Panc1 (cell line): ENCODE measurements around the gene KRT10. TPM values are rescaled to one million over a fixed set of nuclear protein-coding genes. Genes with fewer than 3 reads are reported as not detected.
A peak's percentile ranks its signal among the peaks of the same experiment; 100 is the strongest.

ENCODE experiments used
- ATAC-seq: fragments of 200-7000 bp; cut with Tn5 transposase; 2 replicates; pipeline ENCODE4 v1.9.1; 2020; ENCODE audit warnings: mild to moderate bottlenecking, moderate library complexity
- Bru-seq: library from RNA; stranded (reverse); fragments of 400-500 nt; gene quantifications from one replicate; lab custom pipeline; 2021; lab: Mats Ljungman, UMichigan
- BruChase-seq, 2 experiments: library from RNA; stranded (reverse); fragments of 400-500 nt; gene quantifications; one replicate each; lab custom pipeline; 2021; lab: Mats Ljungman, UMichigan
- BruUV-seq: library from RNA; stranded (reverse); fragments of 400-500 nt; replicated peaks from 2 replicates; lab custom pipeline; 2021; lab: Mats Ljungman, UMichigan
- CTCF ChIA-PET: fragments of 300-600 bp; sonication (Branson Sonifier 250); formaldehyde crosslinking; loops from one replicate; lab custom pipeline; 2022; ENCODE audit warnings: antibody characterized with exemption; lab: Charles Lee
- POLR2A ChIA-PET: fragments of 300-600 bp; sonication (Branson Sonifier 250); formaldehyde crosslinking; loops from one replicate; lab custom pipeline; 2022; ENCODE audit warnings: antibody characterized with exemption; lab: Charles Lee
- DNase-seq: peaks from one replicate; pipeline ENCODE4 v3.0.0-alpha.2; 2010; ENCODE audit warnings: low read depth, low spot score
- H3K27ac ChIP-seq: 2 replicates; pipeline ENCODE4 v1.5.1; 2011; ENCODE audit warnings: mild to moderate bottlenecking, low read length, inconsistent platforms
- H3K27me3 ChIP-seq: fragments of 200-500 bp; sonication (Bioruptor generic); 2 replicates; pipeline ENCODE4 v1.6.0; 2014; ENCODE audit warnings: low read length, inconsistent platforms; ENCODE audit not compliant: control insufficient read depth, insufficient read depth
- H3K36me3 ChIP-seq: fragments of 200-500 bp; sonication (Bioruptor generic); 2 replicates; pipeline ENCODE4 v1.5.1; 2014; ENCODE audit warnings: inconsistent platforms, mild to moderate bottlenecking, low read length, moderate library complexity; ENCODE audit not compliant: control insufficient read depth, insufficient read depth
- H3K4me1 ChIP-seq: 2 replicates; pipeline ENCODE4 v1.5.1; 2011; ENCODE audit warnings: inconsistent platforms, mild to moderate bottlenecking, low read length, moderate library complexity; ENCODE audit not compliant: control insufficient read depth, insufficient read depth
- H3K4me3 ChIP-seq, 2 experiments: 2 replicates each; pipeline ENCODE4 v1.5.1; 2011 to 2012; ENCODE audit warnings: low read depth in 2 of 2, low read length in 2 of 2, mild to moderate bottlenecking in 2 of 2, inconsistent platforms in 1 of 2, moderate library complexity in 1 of 2
- H3K9me3 ChIP-seq: fragments of 200-500 bp; sonication (Bioruptor generic); 2 replicates; pipeline ENCODE4 v1.5.1; 2014; ENCODE audit warnings: low read depth, mild to moderate bottlenecking, inconsistent platforms, low read length, moderate library complexity; ENCODE audit not compliant: control insufficient read depth, insufficient read depth
- CTCF ChIP-seq: fragments of 450-650 bp; IDR thresholded peaks from 2 replicates; pipeline ENCODE4 v1.5.1; 2017; ENCODE audit warnings: mild to moderate bottlenecking
- POLR2AphosphoS5 ChIP-seq: IDR thresholded peaks from 2 replicates; pipeline ENCODE4 v1.6.1; 2012; ENCODE audit warnings: mild to moderate bottlenecking, low read depth, low read length, moderate library complexity
- REST ChIP-seq, 2 experiments: IDR thresholded peaks; 2 replicates each; pipeline ENCODE4 v1.6.1; 2011 to 2012; ENCODE audit warnings: low read depth in 2 of 2, control low read depth in 1 of 2, low read length in 1 of 2, mild to moderate bottlenecking in 1 of 2, moderate library complexity in 1 of 2; ENCODE audit not compliant: insufficient read depth in 1 of 2
- SIN3A ChIP-seq: IDR thresholded peaks from 2 replicates; pipeline ENCODE4 v1.6.1; 2012; ENCODE audit warnings: low read depth, mild to moderate bottlenecking, low read length, moderate library complexity, borderline replicate concordance; ENCODE audit not compliant: insufficient read depth
- TCF7L2 ChIP-seq: IDR thresholded peaks from 2 replicates; pipeline ENCODE4 v1.6.1; 2011; ENCODE audit warnings: mild to moderate bottlenecking, low read depth, low read length, inconsistent platforms
- in situ Hi-C: cut with HindIII; loops from 2 replicates; pipeline ENCODE4 v1.10.0; 2016; ENCODE audit warnings: low sequenced_read_pairs, low pct_unique_long_range_greater_than_20kb
- intact Hi-C: fragments of 100-400 bp; cut with micrococcal nuclease; formaldehyde crosslinking; loops from one replicate; pipeline ENCODE4 v1.10.0; 2022; ENCODE audit not compliant: unreplicated experiment
- long read RNA-seq: library from polyadenylated mRNA; unstranded; transcript quantifications from one replicate; pipeline ENCODE4 v2.0.0, GENCODE V29; 2021; ENCODE audit not compliant: unreplicated experiment
- polyA plus RNA-seq: library from polyadenylated mRNA; unstranded; fragments of >200 nt; gene quantifications from one replicate; pipeline ENCODE4 v1.2.1, GENCODE V29; 2012; ENCODE audit warnings: missing spikeins; ENCODE audit not compliant: insufficient read length
- total RNA-seq: library from RNA; stranded (reverse); gene quantifications from one replicate; pipeline ENCODE4 v1.2.1, GENCODE V29; 2021; ENCODE audit not compliant: unreplicated experiment

Gene KRT10
- total RNA-seq (70.8 TPM), Bru-seq, nascent RNA (percentile 55 among the genes with signal in this experiment), BruChase-seq, experiment 1, labeled RNA remaining after a 2-hour chase (percentile 67 among the genes with signal in this experiment), BruChase-seq, experiment 2, labeled RNA remaining after a 6-hour chase (percentile 84 among the genes with signal in this experiment)
- polyA plus RNA-seq = 60.4 TPM
- long read RNA-seq, transcript KRT10-202 (2 exons, 583 nt) = major isoform, 7 of 192 reads
- long read RNA-seq, partial matches to known transcripts = 177 of 192 reads
- long read RNA-seq, other reads (novel, unspliced or antisense) = 8 of 192 reads

GRCh38 chr17:40822132-40822812, at the start of gene KRT10:
Gene KRT10, minus strand, starts transcription at chr17:40822614. Its CDS starts 29 bp downstream, at chr17:40822585.
- in situ Hi-C loops = no loop called here
- ATAC-seq = no peak
- Histone ChIP-seq H3K36me3 (peaks cover 8% of the 10 kb centered on the region; the same call in 1 of the 2 replicates), H3K4me3 (no peak within 1 kb of the TSS), H3K27ac (no peak within 1 kb of the TSS), H3K4me1 (peaks cover 16% of the 10 kb centered on the region; the same call in 1 of the 2 replicates), H3K27me3 (no peaks in the 10 kb centered on the region), H3K9me3 (no peaks in the 10 kb centered on the region)
- DNase-seq = no peak
- CTCF ChIA-PET = no interaction called here
- POLR2A ChIA-PET = no interaction called here
- intact Hi-C loops = no loop called here
- TF ChIP-seq POLR2AphosphoS5 (no peak), TCF7L2 (no peak), REST (IDR thresholded peaks at IDR 0.05; ENCODE audit: insufficient read depth in 1 of 2, low read depth in 2 of 2, low read length in 1 of 2) (peak; percentile 59 to 62; a peak in 3 of 4 replicates), SIN3A (no peak), CTCF (no peak)
- BruUV-seq = no TSS peak

GRCh38 chr17:40871316-40871715, 48.9 kb upstream of the KRT10 start:
- CTCF ChIA-PET = no interaction called here
- POLR2A ChIA-PET = interaction anchor here (0.6 kb wide), 1 partner anchor 123 kb away, joined by 4 read pairs; the partner anchor contains the start of gene KRTAP3-3
- TF ChIP-seq REST (IDR thresholded peaks at IDR 0.05; ENCODE audit: insufficient read depth in 1 of 2, low read depth in 2 of 2, low read length in 1 of 2) (no peak), SIN3A (no peak), POLR2AphosphoS5 (no peak), CTCF (no peak), TCF7L2 (no peak)
- BruUV-seq = no TSS peak
- no peaks in the 10 kb centered on the region for H3K9me3 ChIP-seq
- no peaks in the 10 kb centered on the region for H3K4me1 ChIP-seq
- DNase-seq = no peak
- in situ Hi-C loops = no loop called here
- H3K27ac ChIP-seq = no peak overlapping the region
- ATAC-seq = no peak
- no peaks in the 10 kb centered on the region for H3K36me3 ChIP-seq
- H3K27me3 ChIP-seq = no peaks in the 10 kb centered on the region; the same call in 1 of the 2 replicates
- H3K4me3 ChIP-seq = no peak overlapping the region
- intact Hi-C loops = no loop called here
